Measurements from ENCODE around the gene PSG3. TPM values are rescaled to one million over a fixed set of nuclear protein-coding genes. Genes with fewer than 3 reads are reported as not detected.

PSG3 gene
- not detected in 2 replicates for polyA plus RNA-seq

DNA sequence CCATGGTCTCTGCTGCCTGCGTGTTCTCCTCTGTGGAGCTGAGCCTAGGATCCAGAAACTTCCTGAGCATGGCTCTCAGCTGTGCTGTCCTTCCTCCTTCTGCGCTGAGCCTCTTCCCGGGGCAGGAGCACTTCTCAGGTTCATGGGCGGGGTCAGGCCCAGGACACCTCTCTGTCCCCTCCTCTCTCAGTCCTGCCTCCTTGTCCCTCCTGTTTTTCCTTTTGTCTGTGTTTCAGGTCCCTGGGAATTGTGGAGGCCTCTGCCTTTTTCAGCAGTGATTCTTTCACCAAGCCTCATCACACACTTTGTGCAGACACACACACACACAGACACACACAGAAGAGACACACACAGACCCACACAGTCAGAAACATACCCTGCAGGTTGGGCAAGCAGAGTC is at the start of gene PSG3:
TSS of gene PSG3 (minus strand) at position 101 of the 400 bp plus-strand sequence. CDS start at position 4, 97 bp downstream.

Other genes starting within 250 kb of the PSG3 start
- 0.32 TPM in 1 of 2 replicates, not detected in the other for gene CEACAM1, start 212.0 kb downstream of the PSG3 start, polyA plus RNA-seq
- 0.27 and 1.6 TPM in 2 replicates for gene CEACAM8, start 145.6 kb downstream of the PSG3 start, polyA plus RNA-seq
- not detected in 2 replicates for gene PSG8, start 25.2 kb upstream of the PSG3 start, polyA plus RNA-seq
- 0.67 TPM in 1 of 2 replicates, not detected in the other for gene PSG1, start 139.2 kb upstream of the PSG3 start, polyA plus RNA-seq
- gene PSG6, start 177.4 kb upstream of the PSG3 start, polyA plus RNA-seq, result 0.42 TPM in 1 of 2 replicates, not detected in the other
- not detected in 2 replicates for gene PSG7, start 196.7 kb upstream of the PSG3 start, polyA plus RNA-seq

Measured in Purkinje cell (primary cell).